ENCODE results near the gene EPC2.

DNA sequence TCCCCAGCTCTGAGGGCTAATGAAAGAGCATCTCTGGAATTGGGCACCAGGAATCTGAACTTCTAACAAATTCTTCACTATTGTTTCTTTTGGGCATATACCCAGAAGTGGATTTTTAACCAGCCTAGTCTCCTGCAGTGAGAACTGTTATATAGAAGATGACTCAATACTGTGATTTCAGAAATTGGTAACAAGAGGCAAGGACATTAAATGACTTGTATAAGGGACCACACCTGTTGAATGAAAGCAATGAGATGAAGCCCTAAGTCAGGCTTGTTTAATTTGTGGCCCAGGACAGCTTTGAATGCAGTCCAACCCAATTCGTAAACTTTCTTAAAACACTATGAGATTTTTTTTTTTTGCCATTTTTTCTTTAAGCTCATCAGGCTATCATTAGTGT lies 57.9 kb downstream of the EPC2 start:
- TF ChIP-seq CTCF (conservative IDR thresholded peaks at IDR 0.05) (no peak), ZFX (IDR thresholded peaks at IDR 0.05) (no peak)

Data from C4-2B (cell line).